NOMO-1 treated with DMSO at 0.1 percent for 48 hours (cell line): ENCODE measurements around the gene EIF4G3.
A peak's percentile ranks its signal among the peaks of the same experiment; 100 is the strongest.
"Not testable (repeated sequence)": the region's sequence is repeated elsewhere in the genome, so short reads cannot be mapped to it uniquely, and the experiment has no call there.

ENCODE experiments used
- DNase-seq: peaks from one replicate; lab custom pipeline; 2025; ENCODE audit not compliant: unreplicated experiment; lab: John Stamatoyannopoulos, UW

Gene EIF4G3

GRCh38 chr1:20836230-20836629, 340.5 kb downstream of the EIF4G3 start:
- no peak for DNase-seq

DNA sequence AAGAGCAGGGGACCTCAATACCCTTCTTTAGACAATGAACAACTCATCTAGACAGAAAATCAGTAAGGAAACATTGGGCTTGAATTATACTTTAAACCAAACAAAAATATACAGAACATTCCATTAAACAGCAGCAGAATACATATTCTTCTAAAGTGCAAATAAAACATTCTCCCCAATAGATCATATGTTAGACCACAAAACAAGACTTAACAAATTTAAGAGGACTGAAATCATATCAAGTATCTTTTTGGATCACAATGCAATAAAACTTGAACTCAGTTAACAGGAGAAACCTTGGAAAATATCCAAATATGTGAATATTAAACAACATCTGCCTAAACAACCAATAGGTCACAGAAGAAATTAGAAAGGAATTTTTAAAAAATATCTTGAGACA, 341.9 kb downstream of the EIF4G3 start:
- DNase-seq: no peak

GRCh38 chr1:20834192-20834591, 342.5 kb downstream of the EIF4G3 start:
- no peak for DNase-seq

DNA sequence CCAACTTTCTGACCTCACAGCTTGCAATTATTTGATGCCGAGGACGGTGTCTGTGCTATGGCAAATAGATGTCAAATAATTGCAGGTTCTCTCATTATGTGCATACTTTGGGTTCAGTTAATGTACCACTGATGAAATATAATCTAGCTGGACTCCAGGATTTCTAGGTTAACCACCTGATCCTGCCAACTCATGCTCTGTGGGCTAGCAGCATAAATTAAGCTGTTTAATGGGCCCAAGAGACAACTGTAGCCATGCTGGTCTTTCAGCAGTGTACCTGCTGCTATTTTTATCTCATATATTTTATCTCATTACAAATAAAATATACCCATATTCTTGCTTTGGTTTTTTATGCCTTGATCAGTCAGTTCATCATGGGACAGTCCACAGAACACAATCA, 346.3 kb downstream of the EIF4G3 start:
- DNase-seq: no peak

DNA sequence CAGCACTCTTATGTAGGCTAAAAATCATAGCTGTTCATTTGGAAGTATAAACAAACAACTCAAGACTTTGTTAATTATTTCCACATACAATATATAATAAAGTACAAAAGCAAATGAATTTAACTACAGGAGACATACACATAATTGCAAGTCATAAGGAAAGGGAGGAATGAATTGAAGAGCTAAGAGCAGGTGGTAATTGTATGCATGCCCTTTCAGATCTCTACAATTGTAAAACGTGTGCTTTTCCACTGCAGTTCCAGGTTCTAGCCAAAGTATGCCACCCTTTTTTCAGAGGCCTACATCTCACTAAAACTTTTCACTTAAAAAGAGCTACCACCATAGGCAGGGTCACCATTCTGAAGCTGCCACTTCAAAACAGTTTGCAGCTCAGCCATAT, 346.8 kb downstream of the EIF4G3 start:
- DNase-seq: no peak

DNA sequence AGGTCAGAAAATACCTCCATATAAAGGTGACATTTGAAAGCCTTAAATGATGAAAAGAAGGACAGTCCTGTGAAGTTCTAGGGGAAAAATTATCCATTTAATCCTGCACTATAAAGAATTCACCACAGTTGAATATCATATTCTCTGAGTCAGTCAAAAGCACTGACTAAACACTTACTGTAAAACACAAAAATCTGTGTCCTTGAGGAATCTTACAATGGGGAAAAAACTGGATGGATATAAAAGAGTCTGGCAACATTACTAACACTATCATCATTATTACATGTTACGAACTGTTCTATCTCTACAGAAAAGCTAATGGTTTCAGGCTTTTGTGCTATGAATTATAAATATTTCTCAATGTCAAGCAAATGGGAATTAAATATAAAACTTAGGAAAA, 347.2 kb downstream of the EIF4G3 start:
- no peak for DNase-seq

- no peak for DNase-seq
Observed at GRCh38 chr1:20823845-20824244, 352.9 kb downstream of the EIF4G3 start.

GRCh38 chr1:20821466-20821865, 355.2 kb downstream of the EIF4G3 start:
- peak; percentile 5 for DNase-seq

DNA sequence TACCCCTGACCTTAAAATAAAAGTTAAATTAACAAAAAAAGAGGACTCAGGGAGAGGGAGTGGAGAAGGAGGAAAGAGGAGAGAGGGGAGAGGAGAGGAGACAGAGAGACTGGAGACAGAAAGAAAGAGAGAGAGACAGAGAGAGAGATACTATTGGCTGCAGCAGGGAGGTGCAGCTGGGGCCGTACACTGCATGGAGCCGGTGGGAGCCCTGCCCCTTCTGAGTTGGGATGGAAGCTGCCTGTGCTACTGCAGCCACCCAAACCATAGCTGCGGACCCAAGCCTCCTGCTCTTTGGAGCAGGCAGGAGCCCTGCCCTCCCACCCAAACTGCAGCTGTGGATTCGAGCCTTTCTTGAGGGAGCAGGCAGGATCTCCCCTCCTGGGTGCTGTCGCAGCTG, 356.9 kb downstream of the EIF4G3 start:
- no peak for DNase-seq

DNA sequence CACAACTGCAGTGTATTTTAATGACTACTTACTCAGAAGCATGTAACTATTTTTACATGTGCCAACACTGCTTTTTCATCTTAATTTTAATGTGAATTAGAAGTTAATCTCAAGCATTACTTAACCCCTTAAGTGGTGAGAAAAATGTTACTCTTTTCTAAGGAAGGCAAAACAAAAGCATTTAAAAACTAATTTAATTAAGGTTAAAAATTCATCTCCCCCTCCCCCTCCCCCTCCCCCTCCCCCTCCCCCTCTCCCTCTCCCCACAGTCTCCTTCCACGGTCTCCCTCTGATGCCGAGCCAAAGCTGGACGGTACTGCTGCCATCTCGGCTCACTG, 362.2 kb downstream of the EIF4G3 start:
- DNase-seq: no peak

DNA sequence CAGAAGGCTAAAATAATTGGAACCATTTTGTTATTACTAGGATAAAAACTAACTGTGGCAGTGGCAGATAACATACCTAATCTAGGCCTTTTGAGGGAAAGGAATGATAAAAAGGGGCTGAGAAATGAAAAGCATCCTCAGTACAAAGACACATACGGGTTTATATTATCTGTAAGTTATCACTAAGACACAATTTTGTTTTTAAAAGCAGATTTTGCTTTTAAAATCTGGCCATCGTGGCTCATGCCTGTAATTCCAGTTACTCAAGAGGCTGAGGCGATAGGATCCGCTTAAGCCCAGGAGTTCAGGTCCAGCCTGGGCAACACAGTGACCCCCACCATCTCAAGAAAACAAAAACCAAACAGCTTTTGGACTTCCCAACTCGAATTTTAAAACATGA, 364.8 kb downstream of the EIF4G3 start:
- DNase-seq: no peak

DNA sequence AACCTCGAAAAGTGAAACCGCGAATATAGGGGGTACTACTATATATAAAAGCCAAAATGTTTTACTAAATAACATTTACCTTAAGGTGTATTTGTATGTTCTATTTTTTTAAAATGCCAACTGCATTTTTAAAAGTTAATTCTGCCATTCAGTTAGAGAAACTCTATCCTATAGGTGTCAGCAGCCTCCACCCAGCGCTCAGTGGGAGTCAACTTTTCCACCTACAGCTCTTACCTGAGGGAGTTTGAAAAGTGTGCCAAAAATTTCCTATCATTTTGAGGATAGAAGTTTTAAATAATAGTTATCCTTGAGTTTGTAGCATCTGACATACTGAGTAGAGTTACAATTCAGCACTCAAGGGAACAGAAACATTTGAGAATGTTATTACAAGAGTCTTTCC, 383.5 kb downstream of the EIF4G3 start:
- DNase-seq: no peak

DNA sequence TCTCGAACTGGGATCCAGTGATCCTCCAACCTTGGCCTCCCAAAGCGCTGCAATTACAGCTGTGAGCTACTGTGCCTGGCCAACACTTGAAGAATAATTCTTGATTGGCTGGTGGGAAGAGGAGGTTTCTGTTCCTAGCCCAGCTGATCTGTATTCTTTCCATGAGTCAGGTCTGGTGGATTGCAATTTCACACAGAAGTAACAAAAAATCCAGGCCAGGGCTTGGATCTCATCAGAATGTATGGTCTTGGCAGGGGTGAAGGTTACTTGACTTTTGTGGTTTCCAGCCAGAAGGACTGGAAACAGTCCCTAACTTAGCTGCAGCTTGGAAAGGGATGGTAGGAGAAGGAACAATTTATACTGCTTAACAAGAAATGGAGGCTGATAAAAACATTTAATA, 384.5 kb downstream of the EIF4G3 start:
- no peak for DNase-seq

- DNase-seq: no peak
Observed at GRCh38 chr1:20790785-20791184, 385.9 kb downstream of the EIF4G3 start.

GRCh38 chr1:20789598-20789997, 387.1 kb downstream of the EIF4G3 start:
- not testable (repeated sequence) for DNase-seq

- peak; percentile 73 for DNase-seq
Observed at GRCh38 chr1:20787840-20788795, 388.6 kb downstream of the EIF4G3 start.

DNA sequence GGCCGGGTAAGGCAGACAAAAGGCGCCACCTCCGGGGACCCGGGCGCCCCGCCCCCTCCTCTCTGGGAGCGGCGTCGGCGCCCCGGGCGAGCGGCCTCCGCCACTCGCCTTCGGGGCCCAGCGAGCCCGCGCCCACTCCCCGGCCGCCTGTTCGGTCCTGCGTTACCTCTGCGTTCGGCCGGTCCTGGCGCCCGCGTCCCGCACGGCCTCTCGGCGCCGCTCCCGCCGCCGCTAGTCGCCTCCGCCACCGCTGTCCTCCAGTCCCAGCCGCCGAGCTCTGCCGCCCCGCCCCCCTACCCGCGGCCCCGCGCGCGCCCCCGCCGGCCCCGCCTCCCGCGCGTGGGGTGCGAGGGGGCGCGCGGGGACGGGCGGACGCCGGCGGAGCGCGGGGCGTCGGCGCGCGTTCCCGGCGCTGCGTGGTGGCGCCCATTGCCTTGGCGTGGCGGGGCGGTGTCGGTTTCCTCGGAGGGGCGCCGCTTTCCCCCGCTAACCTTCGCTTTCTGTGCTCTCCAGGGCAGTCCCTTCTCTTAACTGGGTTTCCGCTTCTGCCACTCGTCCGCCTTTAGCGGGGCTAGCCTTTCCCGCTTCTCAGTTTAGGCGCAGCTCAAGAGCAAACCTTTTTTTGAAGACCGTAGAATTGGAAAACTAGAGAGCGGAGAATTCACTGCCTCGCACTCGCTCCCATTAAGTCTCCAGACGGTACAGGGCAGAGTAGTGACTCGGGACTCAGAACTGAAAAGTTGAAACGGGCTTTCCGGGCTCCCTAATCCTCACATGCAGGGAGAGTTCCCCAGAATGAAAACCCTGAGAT, 389.5 kb downstream of the EIF4G3 start, which contains the start of gene HP1BP3:
Gene HP1BP3 (minus strand): TSS at position 279 of the 811 bp plus-strand sequence. CDS start 6,867 bp downstream, outside the sequence.
- peak; percentile 63 for DNase-seq

DNA sequence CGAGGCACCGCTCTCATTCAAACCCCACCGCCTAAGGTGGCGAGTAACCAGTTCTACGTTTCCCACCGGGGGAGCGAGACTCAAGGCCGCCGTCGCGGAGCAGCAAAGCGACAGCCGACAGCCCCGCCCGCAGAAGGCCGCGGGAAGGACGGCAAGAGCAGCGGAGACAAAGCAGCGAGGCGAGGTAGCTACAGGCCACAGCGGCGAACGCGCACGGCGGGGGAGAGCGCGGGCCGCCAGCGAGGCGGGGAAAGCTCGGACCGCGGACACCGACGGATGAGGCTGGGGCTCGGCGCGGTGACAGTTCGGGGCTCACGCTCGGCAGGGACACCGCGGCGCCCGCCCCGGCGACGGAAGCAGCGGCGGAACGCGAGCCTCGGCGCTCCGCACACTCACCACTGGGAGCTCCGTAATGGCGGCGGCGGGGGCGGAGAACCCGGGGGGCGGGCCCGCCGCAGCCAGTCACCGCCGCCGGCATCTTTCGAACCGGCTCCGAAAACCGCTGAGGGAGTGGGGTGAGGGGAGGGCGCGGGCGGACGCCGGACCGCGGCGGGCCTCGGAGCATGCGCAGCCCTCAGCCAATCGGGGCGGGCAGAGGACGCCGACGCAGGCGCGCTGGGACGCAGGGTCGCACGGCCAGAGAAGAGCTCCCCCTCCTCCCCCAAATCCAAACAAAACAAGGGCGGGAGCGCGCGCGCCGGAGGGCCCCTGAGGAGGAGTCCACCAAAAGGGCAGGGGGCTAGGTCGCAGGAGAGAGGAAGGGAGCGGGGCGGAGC, 390.3 kb downstream of the EIF4G3 start:
- peak; percentile 93 for DNase-seq

DNA sequence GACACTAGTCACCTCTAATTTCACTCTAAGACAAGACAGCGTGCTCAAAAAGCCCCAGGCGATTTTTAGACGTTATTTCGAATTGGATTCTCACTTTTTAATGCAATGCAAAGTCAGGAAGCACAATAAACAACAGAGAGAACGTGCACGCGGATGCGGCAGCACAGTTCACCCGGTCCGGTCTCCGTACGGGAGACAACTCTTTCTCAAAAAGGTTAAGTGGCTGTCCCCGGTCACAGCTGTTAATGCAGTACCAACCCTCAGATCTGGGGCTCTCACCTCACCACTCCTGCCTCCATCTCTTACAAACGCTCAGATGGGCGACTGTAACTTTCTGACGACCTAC, 390.8 kb downstream of the EIF4G3 start:
- peak; percentile 37 for DNase-seq

DNA sequence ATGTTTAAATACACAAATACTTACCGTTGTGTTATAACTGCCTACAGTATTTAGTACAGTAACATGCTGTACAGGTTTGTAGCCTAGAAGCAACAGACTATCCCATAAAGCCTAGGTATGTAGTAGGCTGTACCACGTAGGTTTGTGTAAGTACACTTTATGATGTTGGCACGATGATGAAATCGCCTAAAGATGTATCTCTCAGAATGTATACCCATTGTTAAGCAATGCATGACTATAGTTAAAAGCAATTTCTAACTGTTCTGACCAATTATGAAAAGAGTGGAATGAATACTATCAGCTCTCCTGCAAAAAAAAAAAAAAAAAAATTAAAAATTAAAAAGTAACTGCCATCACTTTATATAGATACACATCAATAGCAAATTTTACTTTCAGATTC, 401.0 kb downstream of the EIF4G3 start:
- DNase-seq: no peak

GRCh38 chr1:20771780-20772179, 404.9 kb downstream of the EIF4G3 start:
- no peak for DNase-seq
